Gastrocnemius medialis (tissue), 4 donors: ENCODE measurements around the gene ANKRD12. TPM values are rescaled to one million over a fixed set of nuclear protein-coding genes. Genes with fewer than 3 reads are reported as not detected.

Experiments used
- ATAC-seq, 2 donors: fragments of 150-250 bp; one replicate each; pipeline ENCODE4 v1.9.1; 2016
- DNase-seq, 2 donors: peaks; one replicate each; pipeline ENCODE4 v3.0.0-alpha.2; 2019
- H3K27ac ChIP-seq, 4 donors: fragments of 200-600 bp; sonication (generic); 1 replicate in 1 of 4; 2 replicates in 3 of 4; pipeline ENCODE4 v1.5.1; 2016 to 2018; ENCODE audit warnings: mild to moderate bottlenecking in 2 of 4, moderate library complexity in 1 of 4
- H3K27me3 ChIP-seq, 3 donors: fragments of 200-600 bp; sonication (generic) in 2 of 3; 1 replicate in 1 of 3; 2 replicates in 2 of 3; pipeline versions ENCODE4 v1.5.1 to v1.6.0; 2016 to 2019; ENCODE audit warnings: mild to moderate bottlenecking in 1 of 3, moderate library complexity in 1 of 3
- H3K36me3 ChIP-seq, 2 donors: fragments of 200-600 bp; sonication (generic) in 1 of 2; one replicate each; pipeline ENCODE4 v1.5.1; 2017 to 2018
- H3K4me1 ChIP-seq, 2 donors: fragments of 200-600 bp; sonication (generic) in 1 of 2; one replicate each; pipeline ENCODE4 v1.5.1; 2016 to 2017; ENCODE audit warnings: mild to moderate bottlenecking in 2 of 2
- H3K4me3 ChIP-seq, 4 donors: fragments of 200-600 bp; sonication (generic) in 3 of 4; 1 replicate in 1 of 4; 2 replicates in 3 of 4; pipeline ENCODE4 v1.5.1; 2016 to 2019; ENCODE audit warnings: mild to moderate bottlenecking in 2 of 4
- H3K9me3 ChIP-seq, 3 donors: fragments of 200-600 bp; sonication (generic) in 2 of 3; 1 replicate in 1 of 3; 2 replicates in 2 of 3; pipeline ENCODE4 v1.5.1; 2016 to 2019
- CTCF ChIP-seq, 5 experiments: fragments of 450-650 bp in 3 of 5; fragments of 200-600 bp in 2 of 5; sonication (generic) in 2 of 5; IDR thresholded peaks in 4 of 5; conservative IDR thresholded peaks in 1 of 5; 1 replicate in 4 of 5; 2 replicates in 1 of 5; pipeline ENCODE4 v1.5.1; 2016 to 2019; ENCODE audit warnings: antibody characterized with exemption in 5 of 5, mild to moderate bottlenecking in 3 of 5, moderate library complexity in 3 of 5
- POLR2A ChIP-seq, 2 donors: fragments of 450-650 bp; IDR thresholded peaks; one replicate each; pipeline ENCODE4 v1.6.1; 2017; ENCODE audit warnings: antibody characterized with exemption in 2 of 2, mild to moderate bottlenecking in 2 of 2, moderate library complexity in 2 of 2
- in situ Hi-C, 4 donors: fragments of 200-750 bp; cut with MboI; loops; one replicate each; pipeline versions ENCODE4 v1.15.0 to v1.8.0; 2017; ENCODE audit warnings: low sequenced_read_pairs in 4 of 4
- intact Hi-C: fragments of 100-400 bp; cut with DNase I; formaldehyde crosslinking; loops from one replicate; pipeline ENCODE4 v1.15.1; 2023; ENCODE audit warnings: low total_unique reads
- total RNA-seq, 4 donors: library from RNA; depleted of rRNA; stranded (reverse); fragments of >200 nt; gene quantifications; one replicate each; pipeline versions ENCODE4 v1.1.0 to v1.2.3, GENCODE V29; 2016

ANKRD12 gene
- total RNA-seq, 4 donors from 2014 or later: 26.9 to 40.1 (median 36.7) TPM

- Histone ChIP-seq H3K9me3 (no peaks in the 10 kb centered on the region), H3K36me3 (no peaks in the 10 kb centered on the region), H3K4me3 (peak overlapping the region; percentile 73 to 89 (median 82)), H3K27me3 (no peaks in the 10 kb centered on the region), H3K4me1 (peaks cover 40 to 43% of the 10 kb centered on the region in 2 donors), H3K27ac (peak overlapping the region; percentile 93 to 98 (median 96))
- in situ Hi-C loops: loop anchor here in 2 of 4 donors (5.0 to 25.0 kb wide), 2 partner anchors 35 to 1865 kb away; partner anchors contain the start of genes ANKRD12 (in 1 of the 2) and LRRC30 (in 1 of the 2)
- ATAC-seq (no peak), DNase-seq (no peak)
- intact Hi-C loops: loop anchor here (1.0 to 2.0 kb wide), 5 partner anchors 29 to 811 kb away; partner anchors contain the start of genes PPP4R1 and TWSG1
- TF ChIP-seq POLR2A (IDR thresholded peaks at IDR 0.05) (no peak), CTCF (IDR thresholded peaks at IDR 0.05 in 4 of 5, conservative IDR thresholded peaks at IDR 0.05 in 1 of 5) (no peak)
These were observed 34.7 kb upstream of the ANKRD12 start for GRCh38 chr18:9101730-9102507.

- Histone ChIP-seq H3K4me1 (peaks cover 42 to 47% of the 10 kb centered on the region in 2 donors), H3K4me3 (peak within 1 kb of the TSS; percentile 73 to 89 (median 82)), H3K9me3 (no peaks in the 10 kb centered on the region), H3K27ac (peak within 1 kb of the TSS; percentile 93 to 98 (median 96)), H3K27me3 (no peaks in the 10 kb centered on the region), H3K36me3 (no peaks in the 10 kb centered on the region)
- ATAC-seq: peak; percentile 89 to 93
- in situ Hi-C loops (loop anchor here in 2 of 4 donors (5.0 to 25.0 kb wide), 2 partner anchors 35 to 1865 kb away; partner anchors contain the start of genes ANKRD12 (in 1 of the 2) and LRRC30 (in 1 of the 2)), intact Hi-C loops (loop anchor here (1.0 to 2.0 kb wide), 6 partner anchors 30 to 810 kb away; partner anchors contain the start of genes PPP4R1 and TWSG1)
- TF ChIP-seq POLR2A (IDR thresholded peaks at IDR 0.05) (peak; percentile 92), CTCF (IDR thresholded peaks at IDR 0.05 in 4 of 5, conservative IDR thresholded peaks at IDR 0.05 in 1 of 5) (no peak)
- DNase-seq: peak; percentile 95 to 96
These were observed 33.8 kb upstream of the ANKRD12 start, which contains the start of gene NDUFV2 for GRCh38 chr18:9102508-9103375. NDUFV2 (plus strand) TSS chr18:9102699; CDS start chr18:9102744, 45 bp downstream.

DNA sequence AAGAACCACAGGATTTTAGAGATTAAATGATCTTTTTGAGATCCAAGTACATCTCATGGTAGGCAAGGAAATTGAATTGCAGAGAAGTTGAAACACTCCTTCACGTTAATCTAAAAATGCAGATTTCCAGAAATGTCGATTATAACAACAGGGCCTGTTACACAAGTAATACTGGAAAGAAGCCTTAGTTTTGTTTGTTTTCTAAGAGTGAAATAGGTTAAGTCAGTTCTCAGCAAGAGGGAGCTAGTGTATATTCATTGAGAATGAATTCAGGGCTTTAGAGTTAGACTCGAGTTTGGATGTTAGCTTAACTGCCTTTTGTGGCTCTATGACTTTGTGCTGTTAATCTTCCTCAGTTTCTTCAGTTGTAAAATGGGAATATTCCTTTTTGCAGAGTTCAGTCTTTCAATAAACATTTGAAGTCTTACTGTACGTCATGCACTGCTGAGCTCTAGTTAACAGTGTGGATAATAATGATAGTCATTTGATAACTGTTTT is 33.2 kb upstream of the ANKRD12 start:
- intact Hi-C loops (loop anchor here (1.0 to 2.0 kb wide), 4 partner anchors 31 to 809 kb away; partner anchors contain the start of gene TWSG1), in situ Hi-C loops (loop anchor here in 2 of 4 donors (5.0 to 25.0 kb wide), 2 partner anchors 34 to 1866 kb away; partner anchors contain the start of genes ANKRD12 (in 1 of the 2) and LRRC30 (in 1 of the 2))
- Histone ChIP-seq H3K9me3 (no peaks in the 10 kb centered on the region), H3K27me3 (no peaks in the 10 kb centered on the region), H3K4me1 (peaks cover 48 to 54% of the 10 kb centered on the region in 2 donors), H3K27ac (peak overlapping the region; percentile 93 to 98 (median 96)), H3K36me3 (no peaks in the 10 kb centered on the region), H3K4me3 (peak overlapping the region; percentile 73 to 89 (median 82))
- TF ChIP-seq CTCF (IDR thresholded peaks at IDR 0.05 in 4 of 5, conservative IDR thresholded peaks at IDR 0.05 in 1 of 5): peak in 3 of 5 experiments; percentile 7 to 35 (median 29)
- TF ChIP-seq POLR2A (IDR thresholded peaks at IDR 0.05): no peak
- ATAC-seq (peak; percentile 20 to 57), DNase-seq (no peak)
